Stimulated activated CD8-positive, alpha-beta memory T cell treated with anti-CD3 and anti-CD28 coated beads, Interleukin-7, amount 100 ng/mL, for 48 hours (primary cell): Measurements from ENCODE around the gene AKAP11.
"Not testable (repeated sequence)": the region's sequence is repeated elsewhere in the genome, so short reads cannot be mapped to it uniquely, and the experiment has no call there.

Source experiments
- DNase-seq, 2 donors: peaks; one replicate each; pipeline ENCODE4 v3.0.0-alpha.2; 2020; ENCODE audit warnings: low read depth in 1 of 2; ENCODE audit errors: extremely low read depth in 1 of 2

The AKAP11 gene

GRCh38 chr13:42272115-42272803, at the start of gene AKAP11:
TSS of gene AKAP11 (plus strand) at chr13:42272152. CDS start at chr13:42286349, 14,197 bp downstream.
- peak; percentile 11 to 24 for DNase-seq

- DNase-seq: no peak
Observed at GRCh38 chr13:42223681-42224080, 48.3 kb upstream of the AKAP11 start.

GRCh38 chr13:42225051-42225450, 46.9 kb upstream of the AKAP11 start:
- DNase-seq: no peak

GRCh38 chr13:42226759-42227158, 45.2 kb upstream of the AKAP11 start:
- not testable (repeated sequence) for DNase-seq

DNA sequence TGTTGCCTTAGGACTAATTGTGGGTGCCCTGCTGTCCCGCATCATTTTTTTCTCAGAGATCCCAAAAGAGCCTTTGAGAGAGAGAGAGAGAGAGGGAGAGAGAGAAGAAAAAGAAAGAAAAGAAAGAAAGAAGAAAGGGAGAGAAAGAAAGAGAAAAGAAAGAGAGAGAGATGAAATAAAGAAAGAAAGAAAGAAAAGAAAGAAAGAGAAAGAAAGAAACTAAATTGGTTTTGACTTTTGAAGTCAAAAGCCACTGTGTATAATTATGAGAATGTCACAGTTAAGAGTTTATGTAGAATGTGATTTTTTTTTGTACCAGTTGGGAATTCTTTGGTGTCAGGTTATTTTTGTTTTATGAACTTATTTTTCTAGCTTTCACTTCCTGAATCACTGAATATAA, 43.4 kb upstream of the AKAP11 start:
- DNase-seq: no peak

GRCh38 chr13:42229287-42229686, 42.7 kb upstream of the AKAP11 start:
- no peak for DNase-seq

DNA sequence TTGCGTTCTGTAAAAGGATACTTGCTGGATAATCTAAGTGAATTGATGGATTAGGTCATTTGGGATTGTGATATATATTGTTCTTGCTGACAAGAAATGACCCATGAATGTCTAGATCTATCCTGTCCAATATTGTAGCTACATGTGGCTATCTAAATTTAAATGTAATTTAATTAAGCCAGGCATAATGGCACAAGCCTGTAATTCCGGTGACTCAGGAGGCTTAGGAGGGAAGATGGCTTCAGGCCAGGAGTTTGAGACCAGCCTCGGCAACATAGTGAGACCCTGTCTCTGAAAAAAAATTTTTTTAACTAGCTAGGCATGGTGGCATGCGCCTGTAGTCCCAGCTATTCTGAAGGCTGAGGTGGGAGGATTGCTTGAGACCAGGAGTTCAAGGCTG, 39.3 kb upstream of the AKAP11 start:
- no peak for DNase-seq

GRCh38 chr13:42233726-42234125, 38.2 kb upstream of the AKAP11 start:
- no peak for DNase-seq

GRCh38 chr13:42239161-42239560, 32.8 kb upstream of the AKAP11 start:
- no peak for DNase-seq

DNA sequence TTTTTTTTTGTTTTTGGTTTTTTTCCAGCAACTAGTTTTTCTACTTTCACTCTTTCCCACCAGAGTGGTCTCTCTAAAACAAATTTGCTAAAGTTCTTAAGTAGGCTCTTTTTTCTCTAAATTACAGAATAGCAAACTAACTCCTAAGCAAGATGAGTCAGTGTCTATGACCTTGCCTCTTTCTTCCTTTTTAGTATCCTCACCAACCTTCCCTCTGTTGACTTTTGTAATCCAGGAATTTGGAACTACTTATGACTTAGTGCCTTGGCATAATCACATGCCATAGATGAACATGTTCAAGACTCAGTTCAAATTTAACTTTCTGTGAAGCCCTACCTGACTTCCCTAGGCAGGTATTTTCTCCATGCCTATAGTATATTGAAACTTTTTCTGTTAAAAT, 32.3 kb upstream of the AKAP11 start:
- no peak for DNase-seq

GRCh38 chr13:42246541-42246940, 25.4 kb upstream of the AKAP11 start:
- no peak for DNase-seq

DNA sequence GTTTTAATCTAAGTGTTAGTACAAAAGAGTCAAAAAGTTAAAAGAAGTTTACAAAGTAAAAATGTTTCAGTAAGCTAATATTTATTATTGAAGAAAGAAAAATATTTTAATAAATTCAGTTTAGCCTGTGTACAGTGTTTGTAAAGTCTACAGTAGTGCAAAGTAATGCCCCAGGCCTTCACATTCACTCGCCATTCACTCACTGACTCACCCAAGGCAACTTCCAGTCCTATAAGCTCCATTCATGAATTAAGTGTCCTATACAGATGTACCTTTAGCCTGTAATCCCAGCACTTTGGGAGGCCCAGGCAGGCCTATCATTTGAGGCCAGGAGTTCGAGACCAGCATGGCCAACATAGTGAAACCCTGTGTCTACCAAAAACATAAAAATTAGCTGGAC, 24.1 kb upstream of the AKAP11 start:
- no peak for DNase-seq

DNA sequence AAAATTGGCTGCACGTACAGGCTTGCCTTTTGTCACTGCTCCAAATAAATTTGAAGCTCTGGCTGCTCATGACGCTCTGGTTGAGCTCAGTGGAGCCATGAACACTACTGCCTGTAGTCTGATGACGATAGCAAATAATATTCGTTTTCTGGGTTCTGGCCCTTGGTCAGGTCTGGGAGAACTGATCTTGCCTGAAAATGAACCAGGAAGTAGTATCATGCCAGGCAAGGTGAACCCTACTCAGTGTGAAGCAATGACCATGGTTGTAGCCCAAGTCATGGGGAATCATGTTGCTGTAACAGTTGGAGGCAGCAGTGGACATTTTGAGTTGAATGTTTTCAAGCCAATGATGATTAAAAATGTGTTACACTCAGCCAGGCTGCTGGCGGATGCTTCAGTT, 16.1 kb upstream of the AKAP11 start:
- no peak for DNase-seq

- DNase-seq: no peak
Observed at GRCh38 chr13:42258747-42259146, 13.2 kb upstream of the AKAP11 start.

DNA sequence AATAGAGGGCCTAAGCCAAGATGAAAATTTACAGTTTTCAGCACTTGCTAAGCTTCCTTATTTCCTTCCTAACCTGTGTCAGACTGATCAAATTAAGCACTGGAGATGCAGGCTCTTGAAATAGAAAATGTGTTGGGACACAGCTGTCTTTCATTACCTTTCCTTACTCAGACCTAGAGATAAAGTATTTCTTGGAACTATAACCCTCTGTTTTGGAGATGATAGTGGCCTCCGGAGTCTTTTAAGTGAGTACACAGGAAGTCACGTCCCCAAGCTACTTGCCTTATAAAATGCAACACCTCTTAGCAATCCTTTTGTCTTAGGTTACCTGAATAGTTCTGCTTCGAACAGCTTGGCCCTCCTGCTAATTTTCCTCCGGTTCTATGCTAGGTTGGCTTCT, 12.4 kb upstream of the AKAP11 start:
- no peak for DNase-seq

DNA sequence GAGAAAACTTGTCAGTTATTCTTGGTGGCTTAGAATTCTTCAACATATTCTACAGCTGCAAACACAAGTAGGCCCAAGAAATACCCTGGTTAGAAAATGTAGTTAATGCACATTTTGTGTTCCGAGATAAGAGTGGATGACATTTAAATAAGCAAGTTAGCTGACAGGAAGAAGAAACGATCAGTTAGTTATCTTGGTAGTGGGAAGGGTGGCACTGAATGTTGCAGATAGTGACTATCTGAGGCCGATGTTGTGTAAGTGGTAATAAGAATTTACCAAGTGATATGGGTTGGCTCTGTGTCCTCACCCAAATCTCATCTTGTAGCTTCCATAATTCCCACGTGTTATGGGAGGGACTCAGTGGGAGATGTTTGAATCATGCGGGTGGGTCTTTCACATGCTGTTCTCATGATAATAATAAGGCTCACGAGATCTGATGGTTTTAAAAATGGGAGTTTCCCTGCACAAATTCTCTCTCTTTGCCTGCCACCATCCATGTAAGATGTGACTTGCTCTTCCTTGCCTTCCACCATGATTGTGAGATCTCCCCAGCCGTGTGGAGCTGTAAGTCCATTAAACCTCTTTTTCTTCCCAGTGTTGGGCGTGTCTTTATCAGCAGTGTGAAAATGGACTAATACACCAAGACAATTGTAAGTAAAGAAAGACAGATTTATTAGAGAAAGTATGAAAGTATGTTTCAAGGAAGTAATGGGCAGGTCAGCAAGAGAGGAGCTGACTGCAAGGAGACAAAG, 10.9 kb upstream of the AKAP11 start:
- no peak for DNase-seq

DNA sequence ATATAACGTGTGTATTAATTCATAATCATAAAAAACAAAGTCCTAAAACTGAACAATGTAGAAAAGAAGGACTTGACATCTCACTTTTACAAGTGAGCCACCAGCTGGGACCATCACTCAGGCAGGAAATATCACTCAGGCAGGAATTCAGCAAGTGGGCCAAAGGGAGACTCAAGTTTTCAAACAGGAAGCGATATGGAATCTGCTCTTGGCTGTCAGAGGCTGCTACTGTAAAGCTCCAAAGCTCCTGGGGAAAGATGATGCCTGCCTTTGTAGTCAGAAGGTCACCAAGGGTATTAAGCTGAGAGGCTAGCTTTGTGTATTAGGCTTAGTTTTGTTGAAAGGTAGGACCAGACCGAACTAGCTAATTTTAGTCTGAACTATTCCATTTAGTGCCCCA, 5.5 kb upstream of the AKAP11 start:
- no peak for DNase-seq

DNA sequence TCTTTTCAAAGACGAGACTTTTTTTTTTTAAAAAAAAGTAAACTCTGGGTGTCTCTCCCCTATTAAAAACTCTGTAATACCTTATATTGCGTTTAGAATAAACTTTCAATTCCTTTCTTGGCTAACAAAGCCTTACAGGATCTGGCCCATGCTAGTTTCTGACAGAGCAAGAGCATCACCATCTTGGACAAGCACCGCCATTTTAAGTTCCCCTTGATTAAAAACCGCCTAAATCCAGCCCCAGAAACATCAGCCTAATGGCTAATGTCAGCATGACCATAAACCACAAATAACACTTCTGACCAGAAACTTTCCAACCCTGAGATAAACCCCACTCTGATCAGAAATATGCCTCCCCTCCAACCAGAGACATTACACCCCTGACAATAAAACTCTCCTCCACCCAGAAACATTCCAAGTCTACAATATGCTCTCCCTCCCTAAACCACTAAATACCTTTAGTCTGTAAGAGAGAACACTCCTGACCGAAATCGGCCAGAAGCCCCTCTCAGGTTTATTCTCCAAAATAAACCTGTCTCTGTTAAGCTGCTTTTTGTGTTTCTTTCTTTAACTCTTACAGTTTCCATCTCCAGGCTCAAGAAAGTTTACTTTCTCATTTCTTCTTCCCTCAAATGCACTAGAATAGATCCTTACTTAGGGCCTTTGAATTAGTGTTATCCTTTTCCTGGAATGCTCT, 1.6 kb upstream of the AKAP11 start:
- DNase-seq: no peak

DNA sequence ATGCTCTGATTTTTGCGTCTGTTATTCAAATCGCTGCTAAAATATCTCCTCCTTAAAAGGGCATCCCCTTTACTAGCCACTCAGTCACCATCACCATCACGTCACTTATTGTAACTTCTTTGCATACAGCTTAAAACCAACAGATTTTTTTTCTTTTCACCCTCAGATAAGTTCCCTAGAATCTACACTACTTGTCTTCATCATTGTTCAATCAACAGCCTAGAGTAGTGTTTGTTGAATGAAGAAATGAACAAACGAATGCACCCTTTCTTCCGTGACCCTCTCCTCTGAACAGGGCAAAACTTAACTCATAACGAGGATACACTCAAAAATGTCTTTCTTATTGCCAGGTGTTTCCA, 1.1 kb upstream of the AKAP11 start:
- no peak for DNase-seq

GRCh38 chr13:42271337-42272114, 426 bp upstream of the AKAP11 start:
- peak; percentile 84 to 90 for DNase-seq

DNA sequence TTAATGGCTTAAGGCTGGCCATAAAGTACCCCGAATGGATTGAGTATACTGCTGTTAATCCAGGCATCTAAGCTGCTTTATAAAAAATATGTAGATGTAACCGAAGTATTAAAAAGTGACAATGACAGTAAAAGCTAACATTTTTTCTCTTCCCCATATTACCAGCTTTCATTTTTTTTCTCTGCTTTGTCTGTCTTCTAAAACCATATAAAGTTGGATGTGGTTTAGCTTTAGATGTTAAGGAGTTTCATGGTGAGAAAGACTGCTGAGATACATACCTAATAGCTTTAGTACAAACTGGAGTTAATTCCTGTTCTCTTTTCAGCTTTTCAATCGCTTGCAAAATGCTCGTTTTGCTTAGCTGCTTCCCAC, 838 bp downstream of the AKAP11 start:
- DNase-seq: no peak
